HG03342 (cell line): ENCODE measurements around the gene GLTP.
"Not testable (repeated sequence)": the region's sequence is repeated elsewhere in the genome, so short reads cannot be mapped to it uniquely, and the experiment has no call there.

Source experiments
- ATAC-seq: cut with Tn5 transposase; IDR thresholded peaks from one replicate; pipeline ENCODE4 v1.9.1; 2021; ENCODE audit warnings: mild to moderate bottlenecking, moderate library complexity; ENCODE audit not compliant: unreplicated experiment

Gene GLTP

GRCh38 chr12:109879351-109880042 lies 844 bp downstream of the GLTP start:
- ATAC-seq, result no peak

GRCh38 chr12:109878749-109879148 lies 1.6 kb downstream of the GLTP start:
- no peak for ATAC-seq

- no peak for ATAC-seq
Measured at GRCh38 chr12:109878247-109878625, 2.1 kb downstream of the GLTP start.

- ATAC-seq, result no peak
Measured at GRCh38 chr12:109877504-109878246, 2.7 kb downstream of the GLTP start.

- no peak for ATAC-seq
Measured at GRCh38 chr12:109876406-109876805, 3.9 kb downstream of the GLTP start.

GRCh38 chr12:109875572-109876131 lies 4.7 kb downstream of the GLTP start:
- no peak for ATAC-seq

- ATAC-seq, result no peak
Measured at GRCh38 chr12:109873653-109874052, 6.7 kb downstream of the GLTP start.

- no peak for ATAC-seq
Measured at GRCh38 chr12:109871668-109872314, 8.6 kb downstream of the GLTP start.

- no peak for ATAC-seq
Measured at GRCh38 chr12:109870648-109871047, 9.7 kb downstream of the GLTP start.

GRCh38 chr12:109868182-109869051 lies 11.9 kb downstream of the GLTP start:
- no peak for ATAC-seq

GRCh38 chr12:109864916-109865315 lies 15.4 kb downstream of the GLTP start:
- ATAC-seq, result no peak

- ATAC-seq, result no peak
Measured at GRCh38 chr12:109863847-109864712, 16.3 kb downstream of the GLTP start.

GRCh38 chr12:109862491-109862890 lies 17.9 kb downstream of the GLTP start:
- not testable (repeated sequence) for ATAC-seq

GRCh38 chr12:109861689-109862314 lies 18.5 kb downstream of the GLTP start:
- no peak for ATAC-seq

GRCh38 chr12:109860977-109861376 lies 19.4 kb downstream of the GLTP start:
- no peak for ATAC-seq

GRCh38 chr12:109858764-109859163 lies 21.6 kb downstream of the GLTP start:
- no peak for ATAC-seq

GRCh38 chr12:109857715-109858114 lies 22.6 kb downstream of the GLTP start:
- ATAC-seq, result no peak

- ATAC-seq, result no peak
Measured at GRCh38 chr12:109855377-109855776, 25.0 kb downstream of the GLTP start.

- ATAC-seq, result not testable (repeated sequence)
Measured at GRCh38 chr12:109850518-109850917, 29.8 kb downstream of the GLTP start.
